ENCODE data around the gene LSM4.

LSM4 gene

DNA sequence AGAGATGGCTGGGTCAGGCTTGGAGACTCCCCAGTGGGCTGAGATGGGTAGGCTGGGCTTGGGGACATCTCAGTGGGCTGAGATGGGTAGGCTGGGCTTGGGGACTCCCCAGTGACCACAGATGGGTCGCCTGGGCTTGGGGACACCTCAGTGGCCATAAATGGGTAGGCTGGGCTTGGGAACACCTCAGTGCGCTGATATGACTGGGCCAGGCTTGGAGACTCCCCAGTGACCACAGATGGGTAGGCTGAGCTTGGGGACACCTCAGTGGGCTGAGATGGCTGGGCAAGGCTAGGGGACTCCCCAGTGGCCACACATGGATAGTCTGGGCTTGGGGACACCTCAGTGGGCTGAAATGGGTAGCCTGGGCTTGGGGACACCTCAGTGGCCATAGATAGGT lies 61.4 kb downstream of the LSM4 start:
- H3K9me3 ChIP-seq (replicated peaks in 1 of 2; ENCODE audit: control insufficient read depth in 2 of 2, insufficient read depth in 1 of 2, low read depth in 1 of 2, low read length in 2 of 2): peaks cover 0 to 2% of the 10 kb centered on the region in 2 donors
- no peak overlapping the region for H4K8ac ChIP-seq (ENCODE audit: low read depth, low read length)
- peaks cover 10 to 24% of the 10 kb centered on the region in 2 donors for H3K36me3 ChIP-seq (replicated peaks in 1 of 2; ENCODE audit: control insufficient read depth in 2 of 2, insufficient read depth in 2 of 2, low read length in 2 of 2)
- no CpG with 5 or more reads among the region's 2 CpGs for WGBS, 2 donors (ENCODE audit: extremely low coverage in 2 of 2, insufficient read length in 2 of 2, insufficient replicate concordance in 1 of 2)
- H2BK120ac ChIP-seq (ENCODE audit: low read depth, low read length): no peak overlapping the region
- no peak overlapping the region for H3K23ac ChIP-seq (ENCODE audit: low read depth, low read length, poor library complexity)
- H3K4me2 ChIP-seq (ENCODE audit: insufficient read depth, low read length, poor library complexity, severe bottlenecking): no peak overlapping the region
- H3K27me3 ChIP-seq (ENCODE audit: control insufficient read depth in 3 of 3, insufficient read depth in 3 of 3, low read depth in 1 of 3, low read length in 3 of 3): peaks cover 0 to 3% (median 0%) of the 10 kb centered on the region in 3 experiments
- no peak for DNase-seq (ENCODE audit: low spot score)
- H3K4me1 ChIP-seq (ENCODE audit: control insufficient read depth in 2 of 2, insufficient read depth in 1 of 2, low read depth in 1 of 2, low read length in 2 of 2): peaks cover 0 to 3% of the 10 kb centered on the region in 2 donors
- no peak overlapping the region for H2BK15ac ChIP-seq (ENCODE audit: low read length)
- H3K4ac ChIP-seq (ENCODE audit: low read length): peak overlapping the region; percentile 23
- H3K79me1 ChIP-seq (ENCODE audit: low read depth, low read length): peaks cover 4% of the 10 kb centered on the region
- no peak overlapping the region for H2BK12ac ChIP-seq (ENCODE audit: low read length)
- no peak overlapping the region for H3K27ac ChIP-seq (replicated peaks; ENCODE audit: low read length)
- no peak overlapping the region for H4K91ac ChIP-seq (ENCODE audit: low read depth, low read length, poor library complexity)
- no peak overlapping the region for H3K14ac ChIP-seq (ENCODE audit: low read length)
- no peak overlapping the region for H3K9ac ChIP-seq (ENCODE audit: low read depth, low read length, poor library complexity)
- peak overlapping the region; percentile 24 for H3K18ac ChIP-seq (ENCODE audit: low read length)
- H2BK5ac ChIP-seq (ENCODE audit: low read length): peak overlapping the region; percentile 3
- H2AFZ ChIP-seq (ENCODE audit: low read length): no peak overlapping the region
- H3K4me3 ChIP-seq (ENCODE audit: low read length in 2 of 2): no peak overlapping the region
- H2AK5ac ChIP-seq (ENCODE audit: low read depth, low read length): peak overlapping the region; percentile 34

GRCh38 chr19:18259893-18260292 lies 63.0 kb downstream of the LSM4 start:
- H3K9me3 ChIP-seq (replicated peaks in 1 of 2; ENCODE audit: control insufficient read depth in 2 of 2, insufficient read depth in 1 of 2, low read depth in 1 of 2, low read length in 2 of 2): peaks cover 0 to 2% of the 10 kb centered on the region in 2 donors
- H3K14ac ChIP-seq (ENCODE audit: low read length): no peak overlapping the region
- peaks cover 1% of the 10 kb centered on the region for H3K79me1 ChIP-seq (ENCODE audit: low read depth, low read length)
- no peak overlapping the region for H3K4me2 ChIP-seq (ENCODE audit: insufficient read depth, low read length, poor library complexity, severe bottlenecking)
- DNase-seq (ENCODE audit: low spot score): no peak
- peaks cover 0 to 9% of the 10 kb centered on the region in 2 donors for H3K36me3 ChIP-seq (replicated peaks in 1 of 2; ENCODE audit: control insufficient read depth in 2 of 2, insufficient read depth in 2 of 2, low read length in 2 of 2)
- no peak overlapping the region for H3K4ac ChIP-seq (ENCODE audit: low read length)
- no peak overlapping the region for H4K91ac ChIP-seq (ENCODE audit: low read depth, low read length, poor library complexity)
- H3K4me1 ChIP-seq (ENCODE audit: control insufficient read depth in 2 of 2, insufficient read depth in 1 of 2, low read depth in 1 of 2, low read length in 2 of 2): peaks cover 0 to 3% of the 10 kb centered on the region in 2 donors
- peaks cover 0 to 11% (median 4%) of the 10 kb centered on the region in 3 experiments for H3K27me3 ChIP-seq (ENCODE audit: control insufficient read depth in 3 of 3, insufficient read depth in 3 of 3, low read depth in 1 of 3, low read length in 3 of 3)
- no peak overlapping the region for H2AFZ ChIP-seq (ENCODE audit: low read length)
- H2BK15ac ChIP-seq (ENCODE audit: low read length): no peak overlapping the region
- no CpG with 5 or more reads among the region's 4 CpGs for WGBS, 2 donors (ENCODE audit: extremely low coverage in 2 of 2, insufficient read length in 2 of 2, insufficient replicate concordance in 1 of 2)
- no peak overlapping the region for H4K8ac ChIP-seq (ENCODE audit: low read depth, low read length)
- H2BK120ac ChIP-seq (ENCODE audit: low read depth, low read length): no peak overlapping the region
- no peak overlapping the region for H3K18ac ChIP-seq (ENCODE audit: low read length)
- H3K9ac ChIP-seq (ENCODE audit: low read depth, low read length, poor library complexity): no peak overlapping the region
- H3K23ac ChIP-seq (ENCODE audit: low read depth, low read length, poor library complexity): peak overlapping the region; percentile 49
- H2AK5ac ChIP-seq (ENCODE audit: low read depth, low read length): no peak overlapping the region
- no peak overlapping the region for H2BK12ac ChIP-seq (ENCODE audit: low read length)
- no peak overlapping the region for H3K27ac ChIP-seq (replicated peaks; ENCODE audit: low read length)
- no peak overlapping the region for H3K4me3 ChIP-seq (ENCODE audit: low read length in 2 of 2)
- no peak overlapping the region for H2BK5ac ChIP-seq (ENCODE audit: low read length)

- Histone ChIP-seq H4K91ac (ENCODE audit: low read depth, low read length, poor library complexity) (no peak overlapping the region), H3K23ac (ENCODE audit: low read depth, low read length, poor library complexity) (peak overlapping the region; percentile 73), H2BK15ac (ENCODE audit: low read length) (no peak overlapping the region), H2BK12ac (ENCODE audit: low read length) (peak overlapping the region; percentile 54), H3K4me2 (ENCODE audit: insufficient read depth, low read length, poor library complexity, severe bottlenecking) (no peak overlapping the region), H3K4me1 (ENCODE audit: control insufficient read depth in 2 of 2, insufficient read depth in 1 of 2, low read depth in 1 of 2, low read length in 2 of 2) (no peaks in the 10 kb centered on the region), H3K36me3 (replicated peaks in 1 of 2; ENCODE audit: control insufficient read depth in 2 of 2, insufficient read depth in 2 of 2, low read length in 2 of 2) (no peaks in the 10 kb centered on the region), H3K18ac (ENCODE audit: low read length) (peak overlapping the region; percentile 11), H3K27me3 (ENCODE audit: control insufficient read depth in 3 of 3, insufficient read depth in 3 of 3, low read depth in 1 of 3, low read length in 3 of 3) (peaks cover 0 to 22% (median 15%) of the 10 kb centered on the region in 3 experiments), H3K9ac (ENCODE audit: low read depth, low read length, poor library complexity) (peak overlapping the region; percentile 76), H3K27ac (replicated peaks; ENCODE audit: low read length) (no peak overlapping the region), H2AFZ (ENCODE audit: low read length) (no peak overlapping the region), H2AK5ac (ENCODE audit: low read depth, low read length) (no peak overlapping the region), H2BK5ac (ENCODE audit: low read length) (no peak overlapping the region), H3K79me1 (ENCODE audit: low read depth, low read length) (no peaks in the 10 kb centered on the region), H3K14ac (ENCODE audit: low read length) (no peak overlapping the region), H2BK120ac (ENCODE audit: low read depth, low read length) (no peak overlapping the region), H3K4me3 (ENCODE audit: low read length in 2 of 2) (no peak overlapping the region), H3K9me3 (replicated peaks in 1 of 2; ENCODE audit: control insufficient read depth in 2 of 2, insufficient read depth in 1 of 2, low read depth in 1 of 2, low read length in 2 of 2) (peaks cover 0 to 2% of the 10 kb centered on the region in 2 donors), H4K8ac (ENCODE audit: low read depth, low read length) (peak overlapping the region; percentile 17), H3K4ac (ENCODE audit: low read length) (no peak overlapping the region)
- WGBS, 2 donors (ENCODE audit: extremely low coverage in 2 of 2, insufficient read length in 2 of 2, insufficient replicate concordance in 1 of 2): no CpG with 5 or more reads among the region's 55 CpGs
- DNase-seq (ENCODE audit: low spot score): no peak
Measured at GRCh38 chr19:18257503-18258470, 65.1 kb downstream of the LSM4 start.
